KMS-11 (cell line): ENCODE results near the gene PRSS21.

ENCODE experiments used
- H2AFZ ChIP-seq: fragments of 200-600 bp; sonication (generic); 2 replicates; pipeline ENCODE4 v1.6.1; 2016; ENCODE audit warnings: antibody characterized with exemption, mixed run types, low read depth
- H3K27ac ChIP-seq: fragments of 200-600 bp; sonication (generic); 2 replicates; pipeline ENCODE4 v1.6.1; 2016; ENCODE audit warnings: mild to moderate bottlenecking, mixed run types
- H3K27me3 ChIP-seq: fragments of 200-600 bp; sonication (generic); 2 replicates; pipeline ENCODE4 v1.6.1; 2017; ENCODE audit warnings: mild to moderate bottlenecking, low read depth, mixed run types, moderate library complexity; ENCODE audit not compliant: insufficient read depth
- H3K36me3 ChIP-seq: fragments of 200-600 bp; sonication (generic); 2 replicates; pipeline ENCODE4 v1.6.1; 2017; ENCODE audit warnings: mild to moderate bottlenecking, mixed run types; ENCODE audit not compliant: insufficient read depth
- H3K4me1 ChIP-seq: fragments of 200-600 bp; sonication (generic); 2 replicates; pipeline ENCODE4 v1.6.1; 2016; ENCODE audit warnings: mild to moderate bottlenecking, low read depth, mixed run types; ENCODE audit not compliant: poor library complexity, severe bottlenecking
- H3K4me2 ChIP-seq: fragments of 200-600 bp; sonication (generic); 2 replicates; pipeline ENCODE4 v1.7.0; 2016; ENCODE audit warnings: mild to moderate bottlenecking, mixed run types
- H3K4me3 ChIP-seq: fragments of 200-600 bp; sonication (generic); IDR thresholded peaks from 2 replicates; pipeline ENCODE4 v1.6.1; 2017; ENCODE audit warnings: low read depth, low read length, mixed read lengths; ENCODE audit not compliant: insufficient read depth
- H3K79me2 ChIP-seq: fragments of 200-600 bp; sonication (generic); 2 replicates; pipeline ENCODE4 v1.6.1; 2016; ENCODE audit warnings: low read depth, mixed run types; ENCODE audit not compliant: insufficient read depth
- H3K9ac ChIP-seq: fragments of 200-600 bp; sonication (generic); 2 replicates; pipeline ENCODE4 v1.6.1; 2016; ENCODE audit warnings: mild to moderate bottlenecking, mixed run types
- H4K20me1 ChIP-seq: fragments of 200-600 bp; sonication (generic); 2 replicates; pipeline ENCODE4 v1.6.1; 2016; ENCODE audit warnings: mild to moderate bottlenecking, mixed run types; ENCODE audit not compliant: insufficient read depth
- TF ChIP-seq, protein P1 (sequence below): fragments of 200-600 bp; sonication (generic); conservative IDR thresholded peaks from 2 replicates; pipeline ENCODE4 v1.6.1; 2017; ENCODE audit warnings: low read depth, mild to moderate bottlenecking, antibody characterized with exemption, low read length, moderate library complexity, mixed read lengths

Gene PRSS21

DNA sequence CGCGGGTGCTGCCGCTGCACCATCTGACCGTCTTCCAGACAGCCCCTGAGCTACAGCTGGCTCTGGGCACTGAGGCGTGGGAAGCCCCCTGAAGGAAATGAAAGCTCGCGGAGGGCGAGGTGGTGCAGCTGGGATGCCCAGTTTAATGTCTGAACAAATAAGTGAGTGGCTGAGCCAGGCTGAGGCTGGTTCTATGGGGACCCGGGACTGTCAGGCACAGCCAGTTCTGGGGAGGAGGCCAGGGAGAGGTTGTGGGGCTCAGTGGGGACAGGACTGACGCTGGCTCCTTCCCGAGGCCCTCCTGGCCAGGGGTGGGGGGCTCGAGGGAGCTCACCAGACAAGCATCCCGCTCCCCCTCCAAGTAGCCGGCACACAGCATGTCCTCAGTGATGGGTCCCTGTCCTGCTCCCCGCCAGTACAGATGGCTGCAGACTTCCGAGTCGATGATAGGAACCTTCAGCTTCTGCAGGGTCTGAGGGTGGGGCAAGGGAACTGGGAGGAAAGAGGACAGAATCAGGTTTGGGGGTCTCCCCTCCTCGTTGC lies 36.6 kb downstream of the PRSS21 start:
- H4K20me1 ChIP-seq, result no peaks in the 10 kb centered on the region
- no peaks in the 10 kb centered on the region for H3K36me3 ChIP-seq
- no peak overlapping the region for H2AFZ ChIP-seq
- no peak overlapping the region for H3K27ac ChIP-seq
- H3K4me1 ChIP-seq, result no peaks in the 10 kb centered on the region
- no peaks in the 10 kb centered on the region for H3K79me2 ChIP-seq
- H3K4me2 ChIP-seq, result no peak overlapping the region
- no peak overlapping the region for H3K9ac ChIP-seq
- TF ChIP-seq, protein P1, sequence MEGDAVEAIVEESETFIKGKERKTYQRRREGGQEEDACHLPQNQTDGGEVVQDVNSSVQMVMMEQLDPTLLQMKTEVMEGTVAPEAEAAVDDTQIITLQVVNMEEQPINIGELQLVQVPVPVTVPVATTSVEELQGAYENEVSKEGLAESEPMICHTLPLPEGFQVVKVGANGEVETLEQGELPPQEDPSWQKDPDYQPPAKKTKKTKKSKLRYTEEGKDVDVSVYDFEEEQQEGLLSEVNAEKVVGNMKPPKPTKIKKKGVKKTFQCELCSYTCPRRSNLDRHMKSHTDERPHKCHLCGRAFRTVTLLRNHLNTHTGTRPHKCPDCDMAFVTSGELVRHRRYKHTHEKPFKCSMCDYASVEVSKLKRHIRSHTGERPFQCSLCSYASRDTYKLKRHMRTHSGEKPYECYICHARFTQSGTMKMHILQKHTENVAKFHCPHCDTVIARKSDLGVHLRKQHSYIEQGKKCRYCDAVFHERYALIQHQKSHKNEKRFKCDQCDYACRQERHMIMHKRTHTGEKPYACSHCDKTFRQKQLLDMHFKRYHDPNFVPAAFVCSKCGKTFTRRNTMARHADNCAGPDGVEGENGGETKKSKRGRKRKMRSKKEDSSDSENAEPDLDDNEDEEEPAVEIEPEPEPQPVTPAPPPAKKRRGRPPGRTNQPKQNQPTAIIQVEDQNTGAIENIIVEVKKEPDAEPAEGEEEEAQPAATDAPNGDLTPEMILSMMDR, result no peak
- no peak overlapping the region for H3K4me3 ChIP-seq
- peaks cover 78% of the 10 kb centered on the region for H3K27me3 ChIP-seq

DNA sequence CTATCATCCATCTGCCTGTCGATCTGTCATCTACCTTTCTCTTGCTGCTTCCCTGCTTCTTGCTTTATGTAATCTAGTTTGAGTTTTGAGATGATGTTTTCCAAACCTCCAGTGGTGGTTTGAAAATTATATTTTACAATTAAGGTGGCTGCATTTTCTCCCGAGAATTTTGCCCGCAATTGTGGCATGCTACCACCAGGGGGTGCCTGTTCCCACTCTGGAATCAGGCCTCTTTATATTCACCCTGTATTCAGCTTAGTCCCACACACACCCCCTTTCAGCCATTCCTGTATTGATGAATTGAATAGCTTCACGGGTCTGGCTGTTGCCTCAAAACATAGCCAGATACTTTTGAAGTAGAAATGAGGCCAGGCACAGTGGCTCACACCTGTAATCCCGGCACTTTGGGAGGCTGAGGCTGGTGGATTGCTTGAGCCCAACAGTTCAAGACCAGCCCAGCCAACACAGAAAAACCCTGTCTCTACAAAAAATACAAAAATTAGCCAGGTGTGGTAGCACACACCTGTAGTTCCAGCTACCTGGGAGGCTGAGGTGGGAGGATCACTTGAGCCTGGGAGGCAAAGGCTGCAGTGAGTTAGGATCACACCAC lies 37.8 kb downstream of the PRSS21 start:
- H4K20me1 ChIP-seq, result no peaks in the 10 kb centered on the region
- no peak overlapping the region for H3K4me2 ChIP-seq
- no peaks in the 10 kb centered on the region for H3K36me3 ChIP-seq
- H3K79me2 ChIP-seq, result no peaks in the 10 kb centered on the region
- H3K27ac ChIP-seq, result no peak overlapping the region
- TF ChIP-seq, protein P1, result peak; percentile 78
- peaks cover 78% of the 10 kb centered on the region for H3K27me3 ChIP-seq
- no peak overlapping the region for H3K4me3 ChIP-seq
- no peak overlapping the region for H3K9ac ChIP-seq
- H3K4me1 ChIP-seq, result no peaks in the 10 kb centered on the region
- no peak overlapping the region for H2AFZ ChIP-seq

DNA sequence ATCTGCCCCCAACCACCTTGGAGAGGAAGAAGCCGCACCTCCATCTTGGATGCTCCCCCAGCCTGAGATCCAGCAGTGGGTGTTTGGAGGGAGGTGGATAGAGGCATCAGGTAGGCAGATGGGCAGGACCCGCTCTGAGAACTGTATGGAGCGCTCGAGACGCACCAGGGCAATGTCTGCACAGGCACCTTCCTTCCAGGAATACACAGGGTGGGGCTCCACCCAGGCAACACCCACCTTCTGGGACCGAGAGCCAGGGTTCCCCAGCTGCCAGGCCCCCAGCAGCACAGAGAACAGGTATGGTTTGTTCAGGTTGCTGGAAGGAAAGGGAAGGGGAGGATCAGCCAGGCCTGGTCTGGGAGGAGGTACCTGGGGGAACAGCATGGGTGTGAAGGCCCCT lies 38.5 kb downstream of the PRSS21 start:
- Histone ChIP-seq H3K4me2 (no peak overlapping the region), H3K4me1 (no peaks in the 10 kb centered on the region), H3K79me2 (no peaks in the 10 kb centered on the region), H3K4me3 (no peak overlapping the region), H2AFZ (no peak overlapping the region), H3K27ac (no peak overlapping the region), H3K27me3 (peaks cover 79% of the 10 kb centered on the region), H3K9ac (no peak overlapping the region), H3K36me3 (no peaks in the 10 kb centered on the region), H4K20me1 (no peaks in the 10 kb centered on the region)
- TF ChIP-seq, protein P1, result no peak

DNA sequence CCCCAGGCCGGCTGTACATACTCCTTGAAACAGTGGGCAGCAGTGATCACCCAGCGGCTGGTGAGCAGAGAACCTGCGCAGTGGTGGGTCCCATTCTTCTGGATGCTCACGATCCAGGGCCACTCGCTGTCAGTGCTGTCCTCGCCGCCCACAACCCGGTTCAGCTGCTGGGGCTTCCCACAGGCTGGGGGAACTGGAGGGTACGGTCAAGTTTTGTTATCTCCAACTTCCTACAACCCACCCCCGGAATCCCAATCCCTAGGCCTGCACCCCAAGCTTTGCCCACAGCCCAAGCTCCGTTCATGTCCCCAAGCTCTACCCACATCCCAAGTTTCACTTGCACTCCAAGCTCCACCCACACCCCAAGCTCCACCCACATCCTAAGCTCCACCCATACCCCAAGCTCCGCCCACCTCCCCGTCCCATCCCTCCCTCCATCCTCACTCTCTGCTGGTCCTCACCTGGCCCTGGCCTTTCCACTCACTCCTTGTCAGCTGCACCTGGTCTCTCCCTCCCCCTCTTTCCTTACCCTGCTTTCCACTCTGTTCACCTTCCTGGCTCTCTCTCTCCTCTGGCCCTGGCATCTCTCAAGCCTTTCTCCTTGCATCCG lies 39.1 kb downstream of the PRSS21 start:
- no peaks in the 10 kb centered on the region for H4K20me1 ChIP-seq
- no peak overlapping the region for H2AFZ ChIP-seq
- no peak overlapping the region for H3K9ac ChIP-seq
- TF ChIP-seq, protein P1, result no peak
- no peaks in the 10 kb centered on the region for H3K4me1 ChIP-seq
- no peak overlapping the region for H3K27ac ChIP-seq
- no peaks in the 10 kb centered on the region for H3K36me3 ChIP-seq
- peaks cover 79% of the 10 kb centered on the region for H3K27me3 ChIP-seq
- H3K4me3 ChIP-seq, result no peak overlapping the region
- no peak overlapping the region for H3K4me2 ChIP-seq
- no peaks in the 10 kb centered on the region for H3K79me2 ChIP-seq
